ENCODE data around the gene SHFL. TPM values are rescaled to one million over a fixed set of nuclear protein-coding genes. Genes with fewer than 3 reads are reported as not detected.

Gene SHFL
- total RNA-seq, 4 donors from 2014 or later: 8.6 to 36.7 (median 25.6) TPM

DNA sequence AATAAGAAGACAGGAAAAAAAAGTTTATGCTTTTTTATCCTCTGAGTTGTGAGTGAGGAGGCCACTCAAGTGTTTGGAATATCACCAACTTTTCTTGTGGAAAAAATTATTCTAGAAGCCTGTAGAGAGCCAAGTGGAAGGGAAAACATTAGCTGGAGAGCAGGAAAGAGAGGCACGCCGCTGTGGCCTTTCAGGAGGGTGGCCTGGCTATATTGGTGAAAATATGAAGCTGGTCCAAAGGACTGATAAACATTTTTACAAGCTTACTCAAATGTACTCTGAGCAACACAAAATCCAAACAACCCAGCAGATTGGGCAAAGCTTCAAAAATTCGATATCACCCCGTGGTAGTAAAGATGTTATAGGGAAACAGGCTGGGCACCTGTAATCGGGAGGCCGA, 35.9 kb downstream of the SHFL start:
- no peak for TF ChIP-seq CTCF (IDR thresholded peaks at IDR 0.05; ENCODE audit: low read depth)

DNA sequence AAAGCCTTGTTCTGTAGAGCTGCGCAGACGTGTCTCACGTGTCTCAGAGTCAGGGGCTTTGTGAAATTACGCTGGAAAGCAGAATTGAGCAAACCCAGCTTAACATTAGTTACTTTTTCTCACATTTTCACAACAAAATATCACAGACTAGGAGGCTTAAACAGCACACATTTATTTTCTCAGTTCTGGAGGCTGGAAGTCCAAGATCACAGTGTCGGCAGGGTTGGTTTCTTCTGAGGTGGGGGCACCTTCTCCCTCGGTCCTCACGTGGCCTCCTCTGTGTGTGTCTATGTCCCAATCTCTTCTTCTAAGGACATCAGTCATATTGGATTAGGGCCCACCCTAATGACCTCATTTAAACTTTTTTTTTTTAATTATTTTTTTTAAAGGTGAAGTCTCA, 38.3 kb downstream of the SHFL start:
- no peak for TF ChIP-seq CTCF (IDR thresholded peaks at IDR 0.05; ENCODE audit: low read depth)

DNA sequence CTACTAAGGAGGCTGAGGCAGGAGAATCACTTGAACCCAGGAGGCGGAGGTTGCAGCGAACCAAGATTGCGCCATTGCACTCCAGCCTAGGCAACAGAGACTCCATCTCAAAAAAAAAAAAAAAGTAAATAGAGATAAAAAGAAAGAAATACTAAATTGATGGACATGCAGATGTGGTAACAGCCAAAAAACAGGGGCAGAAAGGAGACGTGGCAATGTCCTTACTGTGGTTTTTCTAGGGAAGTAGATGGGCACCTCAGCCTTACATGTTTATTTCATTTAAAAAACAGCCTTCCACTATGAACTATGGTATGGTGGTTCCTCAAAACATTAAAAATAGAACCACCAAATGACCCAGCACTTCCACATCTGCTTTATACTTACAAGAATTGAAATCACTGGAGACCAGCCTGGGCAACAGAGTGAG, 40.1 kb downstream of the SHFL start:
- TF ChIP-seq CTCF (IDR thresholded peaks at IDR 0.05; ENCODE audit: low read depth): no peak

DNA sequence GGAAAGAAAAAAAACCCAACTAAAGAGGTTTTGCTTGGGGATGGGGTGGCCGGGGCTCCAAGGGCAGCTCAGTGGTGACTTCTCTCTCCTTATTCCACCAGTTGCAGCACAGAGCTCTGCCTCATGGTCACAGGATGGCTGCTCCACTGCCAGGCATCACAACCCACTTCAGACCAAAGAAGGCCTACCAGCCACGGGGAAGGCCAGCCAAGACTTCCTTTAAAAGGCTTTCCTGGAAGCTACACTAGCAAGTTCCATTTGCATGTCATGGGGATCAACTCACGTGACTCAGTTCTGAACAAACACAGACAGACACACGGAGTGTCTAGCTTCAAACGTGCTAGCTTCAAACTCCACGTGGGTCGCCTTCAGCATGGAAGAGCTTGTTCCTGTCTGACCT, 46.8 kb downstream of the SHFL start:
- TF ChIP-seq CTCF (IDR thresholded peaks at IDR 0.05; ENCODE audit: low read depth): no peak

GRCh38 chr19:10133596-10133995, 47.5 kb downstream of the SHFL start:
- TF ChIP-seq CTCF (IDR thresholded peaks at IDR 0.05; ENCODE audit: low read depth): no peak

- TF ChIP-seq CTCF (IDR thresholded peaks at IDR 0.05; ENCODE audit: low read depth): no peak
These were observed 47.9 kb downstream of the SHFL start for GRCh38 chr19:10134040-10134439.

GRCh38 chr19:10135551-10136334, 49.6 kb downstream of the SHFL start:
- no peak for TF ChIP-seq CTCF (IDR thresholded peaks at IDR 0.05; ENCODE audit: low read depth)

All from subcutaneous adipose tissue (tissue), 4 donors.